GM12878 (cell line): Measurements from ENCODE around the gene FSIP1. TPM values are rescaled to one million over a fixed set of nuclear protein-coding genes. Genes with fewer than 3 reads are reported as not detected.

Experiments used
- ATAC-seq: fragments of 200-7000 bp; cut with Tn5 transposase; 3 replicates; pipeline ENCODE4 v1.9.1; 2020; ENCODE audit warnings: mild to moderate bottlenecking, moderate library complexity
- BruUV-seq: library from RNA; stranded (reverse); fragments of 400-500 nt; replicated peaks from 2 replicates; lab custom pipeline; 2021; lab: Mats Ljungman, UMichigan
- CTCF ChIA-PET: fragments of 300-600 bp; sonication (Branson Sonifier 250); formaldehyde crosslinking; extraction: SDS; loops from one replicate; lab custom pipeline; 2021; ENCODE audit warnings: inconsistent platforms; lab: Yijun Ruan, JAX
- POLR2A ChIA-PET: fragments of 350-600 bp; formaldehyde crosslinking; extraction: SDS; loops from one replicate; lab custom pipeline; 2021; ENCODE audit warnings: inconsistent platforms; lab: Charles Lee
- RAD21 ChIA-PET: fragments of 300-600 bp; sonication (Branson Sonifier 250); formaldehyde crosslinking; loops from one replicate; lab custom pipeline; 2023; ENCODE audit warnings: antibody characterized with exemption; ENCODE audit not compliant: unreplicated experiment; lab: Charles Lee
- SMC1A ChIA-PET: fragments of 300-600 bp; sonication (Branson Sonifier 250); formaldehyde crosslinking; loops from one replicate; lab custom pipeline; 2023; ENCODE audit not compliant: unreplicated experiment, uncharacterized antibody; lab: Charles Lee
- DNase-seq: peaks from one replicate; pipeline ENCODE4 v3.0.0-alpha.2; 2011; ENCODE audit warnings: low read depth, low spot score
- FAIRE-seq: peaks from 3 replicates; lab custom pipeline; 2011; peaks lifted over from hg19 to GRCh38; lab: Jason Lieb, UNC
- H2AFZ ChIP-seq: 2 replicates; pipeline ENCODE4 v1.6.0; 2011; ENCODE audit warnings: low read depth, low read length, control low read depth; ENCODE audit not compliant: control insufficient read depth
- H3K27ac ChIP-seq: 2 replicates; pipeline ENCODE4 v1.5.1; 2011; ENCODE audit warnings: control low read depth; ENCODE audit not compliant: control insufficient read depth, insufficient read depth
- H3K27me3 ChIP-seq, 2 experiments: replicated peaks in 1 of 2; 2 replicates each; pipeline versions ENCODE4 v1.6.0 to v1.6.1; 2011; ENCODE audit warnings: low read length in 1 of 2; ENCODE audit not compliant: control insufficient read depth in 2 of 2, insufficient read depth in 2 of 2
- H3K36me3 ChIP-seq, 2 experiments: 2 replicates each; pipeline ENCODE4 v1.5.1; 2011; ENCODE audit warnings: low read length in 1 of 2; ENCODE audit not compliant: control insufficient read depth in 2 of 2, insufficient read depth in 2 of 2
- H3K4me1 ChIP-seq: 2 replicates; pipeline ENCODE4 v1.6.1; 2011; ENCODE audit warnings: mild to moderate bottlenecking, low read length, moderate library complexity, mixed read lengths; ENCODE audit not compliant: control insufficient read depth, insufficient read depth
- H3K4me2 ChIP-seq: 2 replicates; pipeline ENCODE4 v1.6.0; 2011; ENCODE audit warnings: control low read depth; ENCODE audit not compliant: control insufficient read depth, insufficient read depth
- H3K4me3 ChIP-seq: fragments of 200-600 bp; sonication (generic); 2 replicates; pipeline ENCODE4 v1.5.1; 2016
- H3K79me2 ChIP-seq: 2 replicates; pipeline ENCODE4 v1.6.0; 2011; ENCODE audit warnings: low read length; ENCODE audit not compliant: control insufficient read depth, insufficient read depth
- H3K9ac ChIP-seq: 2 replicates; pipeline ENCODE4 v1.8.0; 2011; ENCODE audit warnings: low read length, control low read depth, mixed read lengths; ENCODE audit not compliant: control insufficient read depth, insufficient read depth
- H3K9me3 ChIP-seq: replicated peaks from 3 replicates; pipeline ENCODE4 v1.5.1; 2011; ENCODE audit warnings: mild to moderate bottlenecking, low read length; ENCODE audit not compliant: control insufficient read depth, insufficient read depth
- H4K20me1 ChIP-seq: 2 replicates; pipeline ENCODE4 v1.6.0; 2011; ENCODE audit not compliant: control insufficient read depth, insufficient read depth
- EED ChIP-seq: sonication (generic); IDR thresholded peaks from 2 replicates; pipeline ENCODE4 v1.6.1; 2016; ENCODE audit warnings: antibody characterized with exemption, low read depth
- FOXM1 ChIP-seq: IDR thresholded peaks from 2 replicates; pipeline ENCODE4 v1.6.1; 2012; ENCODE audit warnings: low read depth, mild to moderate bottlenecking, inconsistent platforms, low read length, moderate library complexity
- HDAC2 ChIP-seq: fragments of 200-600 bp; sonication (generic); IDR thresholded peaks from 2 replicates; pipeline ENCODE4 v1.6.1; 2017
- IKZF2 ChIP-seq, 2 experiments: fragments of 450-650 bp; IDR thresholded peaks; 2 replicates each; pipeline ENCODE4 v1.6.1; 2017; ENCODE audit warnings: mild to moderate bottlenecking in 2 of 2, moderate library complexity in 2 of 2
- MEF2B ChIP-seq: fragments of 450-650 bp; IDR thresholded peaks from 2 replicates; pipeline ENCODE4 v1.6.1; 2018; ENCODE audit warnings: mild to moderate bottlenecking, moderate library complexity; ENCODE audit not compliant: partially characterized antibody, poor library complexity, severe bottlenecking
- MTA2 ChIP-seq: fragments of 450-650 bp; IDR thresholded peaks from 2 replicates; pipeline ENCODE4 v1.6.1; 2016; ENCODE audit warnings: low read depth, mild to moderate bottlenecking, moderate library complexity
- NR2F1 ChIP-seq: fragments of 450-650 bp; conservative IDR thresholded peaks from 2 replicates; pipeline ENCODE4 v1.6.1; 2017; ENCODE audit warnings: mild to moderate bottlenecking
- ZNF24 ChIP-seq: fragments of 450-650 bp; IDR thresholded peaks from 2 replicates; pipeline ENCODE4 v1.6.1; 2017; ENCODE audit warnings: antibody characterized with exemption, mild to moderate bottlenecking
- WGBS: methylation state at CpG from one replicate; pipeline ENCODE4 v1.1.6; 2016; ENCODE audit warnings: low lambda C conversion rate; ENCODE audit not compliant: insufficient replicate concordance, insufficient coverage; ENCODE audit errors: missing lambda C conversion rate; 5-methylcytosine and 5-hydroxymethylcytosine counted together
- in situ Hi-C: fragments of 300-500 bp; cut with MboI; formaldehyde crosslinking; loops from 9 replicates; pipeline ENCODE4 v1.14.3; 2018; ENCODE audit warnings: mixed read lengths
- intact Hi-C: fragments of 100-400 bp; cut with micrococcal nuclease; formaldehyde crosslinking; loops from one replicate; pipeline ENCODE4 v1.14.2; 2022; ENCODE audit not compliant: unreplicated experiment
- polyA plus RNA-seq, 11 experiments: library from polyadenylated mRNA; depleted of rRNA in 4 of 11; unstranded in 6 of 11; stranded (reverse) in 5 of 11; fragments of >200 nt; fragmentation: Nextera tagmentation in 4 of 11; fragmentation: Illumina TruSeq in 1 of 11; extraction: Ambion mirVana in 4 of 11; extraction: Trizol in 1 of 11; gene quantifications; 1 replicate in 1 of 11; 2 replicates in 10 of 11; pipeline versions ENCODE4 v1.2.1 to v1.2.3, GENCODE V29; 2011 to 2016; ENCODE audit warnings: inconsistent platforms in 2 of 11, missing spikeins in 2 of 11, low read depth in 1 of 11
- total RNA-seq, 4 experiments: library from RNA; depleted of rRNA in 3 of 4; stranded (reverse); fragments of >200 nt in 3 of 4; fragmentation: Illumina TruSeq in 1 of 4; extraction: Trizol in 1 of 4; gene quantifications; 2 replicates each; pipeline versions ENCODE4 v1.2.1 to v1.2.3, GENCODE V29; 2013 to 2021
- TF ChIP-seq, protein P1 (sequence below): fragments of 450-650 bp; IDR thresholded peaks from 2 replicates; pipeline ENCODE4 v1.6.1; 2017; ENCODE audit warnings: low read depth, mild to moderate bottlenecking, moderate library complexity
- TF ChIP-seq, protein P2 (sequence below): fragments of 450-650 bp; IDR thresholded peaks from 2 replicates; pipeline ENCODE4 v1.6.1; 2018; ENCODE audit warnings: borderline replicate concordance, mild to moderate bottlenecking; ENCODE audit not compliant: partially characterized antibody

FSIP1 gene
- total and polyA plus RNA-seq, 10 of the 15 experiments (the other 5 are each of a cell fraction or from before 2014, with no cell fraction given), result 0.15 to 0.67 (median 0.35) TPM

DNA sequence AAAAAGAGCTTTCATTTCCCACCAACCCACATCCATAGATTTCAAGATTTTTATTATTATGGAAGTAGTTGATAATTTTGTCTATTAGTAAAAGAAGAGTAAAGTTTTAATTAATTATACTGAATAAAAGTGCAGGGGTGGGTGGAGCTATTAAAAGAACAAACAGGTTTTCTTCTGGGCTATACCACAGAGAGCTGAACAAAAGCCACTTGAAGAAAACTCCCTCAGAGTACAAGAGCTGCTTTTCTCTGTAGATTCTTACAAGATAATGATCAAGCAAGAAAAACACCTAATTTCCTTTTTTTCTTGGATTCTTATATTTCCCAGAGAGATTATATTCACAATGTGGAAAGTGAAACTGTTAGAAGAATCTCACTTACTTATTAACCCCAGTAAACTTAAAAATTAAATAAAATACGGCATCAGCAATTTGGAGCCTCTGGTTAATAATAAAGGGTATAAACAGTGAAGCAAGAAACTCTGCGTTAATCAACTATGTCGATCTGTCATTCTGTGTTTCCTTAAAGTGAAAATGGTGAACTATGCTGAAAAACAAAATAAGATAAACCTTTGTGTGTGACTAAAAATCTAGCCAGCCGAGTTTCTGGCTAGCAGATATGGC lies 116.9 kb downstream of the FSIP1 start:
- Histone ChIP-seq H3K27ac (no peak overlapping the region), H2AFZ (no peak overlapping the region), H3K36me3 (no peaks in the 10 kb centered on the region), H3K27me3 (no peaks in the 10 kb centered on the region), H3K4me3 (no peak overlapping the region), H3K79me2 (no peaks in the 10 kb centered on the region), H3K4me2 (no peak overlapping the region), H3K9me3 (no peaks in the 10 kb centered on the region), H3K9ac (no peak overlapping the region), H4K20me1 (no peaks in the 10 kb centered on the region), H3K4me1 (no peaks in the 10 kb centered on the region)
- 49% methylated on average over 4 of the region's 4 CpGs for WGBS
- no peak for DNase-seq
- in situ Hi-C loops (no loop called here), intact Hi-C loops (no loop called here)
- ATAC-seq, result peak; percentile 56
- POLR2A ChIA-PET, result interaction anchor here (1.6 kb wide), 1 partner anchor 27 kb away, joined by 3 read pairs; no protein-coding TSS in a partner anchor
- BruUV-seq, result no TSS peak
- RAD21 ChIA-PET, result interaction anchor here (1.0 to 2.2 kb wide), 6 partner anchors 14 to 441 kb away, joined by 3 to 11 read pairs (median 4); no protein-coding TSS in a partner anchor
- SMC1A ChIA-PET, result interaction anchor here (0.8 to 4.8 kb wide), 7 partner anchors 12 to 100 kb away, joined by 3 to 36 read pairs (median 6); no protein-coding TSS in a partner anchor
- CTCF ChIA-PET, result interaction anchor here (0.9 to 2.2 kb wide), 9 partner anchors 13 to 211 kb away, joined by 3 to 13 read pairs (median 4); no protein-coding TSS in a partner anchor
- TF ChIP-seq, protein P1, sequence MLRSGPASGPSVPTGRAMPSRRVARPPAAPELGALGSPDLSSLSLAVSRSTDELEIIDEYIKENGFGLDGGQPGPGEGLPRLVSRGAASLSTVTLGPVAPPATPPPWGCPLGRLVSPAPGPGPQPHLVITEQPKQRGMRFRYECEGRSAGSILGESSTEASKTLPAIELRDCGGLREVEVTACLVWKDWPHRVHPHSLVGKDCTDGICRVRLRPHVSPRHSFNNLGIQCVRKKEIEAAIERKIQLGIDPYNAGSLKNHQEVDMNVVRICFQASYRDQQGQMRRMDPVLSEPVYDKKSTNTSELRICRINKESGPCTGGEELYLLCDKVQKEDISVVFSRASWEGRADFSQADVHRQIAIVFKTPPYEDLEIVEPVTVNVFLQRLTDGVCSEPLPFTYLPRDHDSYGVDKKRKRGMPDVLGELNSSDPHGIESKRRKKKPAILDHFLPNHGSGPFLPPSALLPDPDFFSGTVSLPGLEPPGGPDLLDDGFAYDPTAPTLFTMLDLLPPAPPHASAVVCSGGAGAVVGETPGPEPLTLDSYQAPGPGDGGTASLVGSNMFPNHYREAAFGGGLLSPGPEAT, result peak; percentile 39; the same call in 1 of the 2 replicates
- TF ChIP-seq IKZF2 (IDR thresholded peaks at IDR 0.05) (no peak), MTA2 (peak; percentile 62), MEF2B (peak; percentile 33), FOXM1 (no peak), EED (no peak), ZNF24 (no peak), NR2F1 (0 out of 2 replicates have a peak, but pooled peaks have one; percentile 11), HDAC2 (no peak)
- TF ChIP-seq, protein P2, sequence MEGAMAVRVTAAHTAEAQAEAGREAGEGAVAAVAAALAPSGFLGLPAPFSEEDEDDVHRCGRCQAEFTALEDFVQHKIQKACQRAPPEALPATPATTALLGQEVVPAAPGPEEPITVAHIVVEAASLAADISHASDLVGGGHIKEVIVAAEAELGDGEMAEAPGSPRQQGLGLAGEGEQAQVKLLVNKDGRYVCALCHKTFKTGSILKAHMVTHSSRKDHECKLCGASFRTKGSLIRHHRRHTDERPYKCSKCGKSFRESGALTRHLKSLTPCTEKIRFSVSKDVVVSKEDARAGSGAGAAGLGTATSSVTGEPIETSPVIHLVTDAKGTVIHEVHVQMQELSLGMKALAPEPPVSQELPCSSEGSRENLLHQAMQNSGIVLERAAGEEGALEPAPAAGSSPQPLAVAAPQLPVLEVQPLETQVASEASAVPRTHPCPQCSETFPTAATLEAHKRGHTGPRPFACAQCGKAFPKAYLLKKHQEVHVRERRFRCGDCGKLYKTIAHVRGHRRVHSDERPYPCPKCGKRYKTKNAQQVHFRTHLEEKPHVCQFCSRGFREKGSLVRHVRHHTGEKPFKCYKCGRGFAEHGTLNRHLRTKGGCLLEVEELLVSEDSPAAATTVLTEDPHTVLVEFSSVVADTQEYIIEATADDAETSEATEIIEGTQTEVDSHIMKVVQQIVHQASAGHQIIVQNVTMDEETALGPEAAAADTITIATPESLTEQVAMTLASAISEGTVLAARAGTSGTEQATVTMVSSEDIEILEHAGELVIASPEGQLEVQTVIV, result no peak
- no peak for FAIRE-seq
